Measurements from ENCODE around the gene DLD.

DLD gene

DNA sequence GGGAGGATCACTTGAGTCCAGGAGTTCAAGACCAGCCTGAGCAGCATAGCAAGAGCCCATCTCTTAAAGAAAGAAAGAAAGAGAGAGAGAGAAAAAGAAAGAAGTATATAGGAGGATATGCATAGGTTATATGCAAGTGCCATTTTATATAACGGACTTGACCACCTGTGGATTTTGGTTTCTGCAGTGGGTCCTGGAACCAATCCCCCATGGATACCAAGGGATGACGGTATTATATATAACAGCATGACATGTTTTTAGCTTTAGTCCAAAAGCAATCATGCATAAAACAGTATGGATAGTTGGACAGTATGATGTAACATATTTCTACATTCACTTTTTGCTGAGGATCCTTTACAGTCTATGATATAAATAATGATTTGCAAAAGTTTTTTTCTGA, 45.3 kb downstream of the DLD start:
- Histone ChIP-seq H3K4me3 (ENCODE audit: severe bottlenecking) (no peak overlapping the region), H3K27me3 (ENCODE audit: insufficient read depth, poor library complexity, severe bottlenecking) (no peaks in the 10 kb centered on the region), H3K36me3 (ENCODE audit: low read depth) (peaks cover 99% of the 10 kb centered on the region), H3K27ac (ENCODE audit: poor library complexity, severe bottlenecking) (no peak overlapping the region), H3K9me3 (ENCODE audit: severe bottlenecking) (peaks cover 3% of the 10 kb centered on the region), H3K4me1 (ENCODE audit: insufficient read depth, poor library complexity, severe bottlenecking) (peaks cover 14% of the 10 kb centered on the region)
- DNase-seq (ENCODE audit: low spot score) (no peak), ATAC-seq (ENCODE audit: low read depth) (no peak)
- TF ChIP-seq, protein P1, sequence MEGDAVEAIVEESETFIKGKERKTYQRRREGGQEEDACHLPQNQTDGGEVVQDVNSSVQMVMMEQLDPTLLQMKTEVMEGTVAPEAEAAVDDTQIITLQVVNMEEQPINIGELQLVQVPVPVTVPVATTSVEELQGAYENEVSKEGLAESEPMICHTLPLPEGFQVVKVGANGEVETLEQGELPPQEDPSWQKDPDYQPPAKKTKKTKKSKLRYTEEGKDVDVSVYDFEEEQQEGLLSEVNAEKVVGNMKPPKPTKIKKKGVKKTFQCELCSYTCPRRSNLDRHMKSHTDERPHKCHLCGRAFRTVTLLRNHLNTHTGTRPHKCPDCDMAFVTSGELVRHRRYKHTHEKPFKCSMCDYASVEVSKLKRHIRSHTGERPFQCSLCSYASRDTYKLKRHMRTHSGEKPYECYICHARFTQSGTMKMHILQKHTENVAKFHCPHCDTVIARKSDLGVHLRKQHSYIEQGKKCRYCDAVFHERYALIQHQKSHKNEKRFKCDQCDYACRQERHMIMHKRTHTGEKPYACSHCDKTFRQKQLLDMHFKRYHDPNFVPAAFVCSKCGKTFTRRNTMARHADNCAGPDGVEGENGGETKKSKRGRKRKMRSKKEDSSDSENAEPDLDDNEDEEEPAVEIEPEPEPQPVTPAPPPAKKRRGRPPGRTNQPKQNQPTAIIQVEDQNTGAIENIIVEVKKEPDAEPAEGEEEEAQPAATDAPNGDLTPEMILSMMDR (IDR thresholded peaks at IDR 0.05; ENCODE audit: poor library complexity, severe bottlenecking) = no peak

DNA sequence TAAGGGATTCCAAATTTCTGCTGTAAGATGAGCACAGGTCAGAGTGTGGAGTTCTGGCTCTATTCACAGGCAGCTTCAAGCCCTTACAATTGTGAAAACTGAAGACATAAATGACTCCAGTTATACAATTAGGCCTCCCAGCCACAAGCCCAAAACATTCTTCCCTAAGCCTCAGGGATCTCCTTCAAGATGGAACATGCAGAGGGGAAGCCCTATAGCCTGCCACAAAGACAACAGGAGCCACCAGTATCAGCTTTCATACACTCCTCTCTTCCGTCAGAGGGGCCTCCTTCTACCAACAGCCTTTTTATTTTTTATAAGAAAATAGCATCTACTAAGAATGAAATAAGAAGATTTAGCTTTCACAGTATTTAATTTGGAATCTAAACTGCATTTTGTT, 46.5 kb downstream of the DLD start:
- peak; percentile 54 for ATAC-seq (ENCODE audit: low read depth)
- no peaks in the 10 kb centered on the region for H3K27me3 ChIP-seq (ENCODE audit: insufficient read depth, poor library complexity, severe bottlenecking)
- peak overlapping the region; percentile 23 for H3K27ac ChIP-seq (ENCODE audit: poor library complexity, severe bottlenecking)
- peaks cover 3% of the 10 kb centered on the region for H3K9me3 ChIP-seq (ENCODE audit: severe bottlenecking)
- DNase-seq (ENCODE audit: low spot score) = no peak
- peaks cover 14% of the 10 kb centered on the region for H3K4me1 ChIP-seq (ENCODE audit: insufficient read depth, poor library complexity, severe bottlenecking)
- peaks cover 95% of the 10 kb centered on the region for H3K36me3 ChIP-seq (ENCODE audit: low read depth)
- TF ChIP-seq, protein P1 (IDR thresholded peaks at IDR 0.05; ENCODE audit: poor library complexity, severe bottlenecking) = no peak
- H3K4me3 ChIP-seq (ENCODE audit: severe bottlenecking) = no peak overlapping the region

GRCh38 chr7:107938456-107939250, 47.7 kb downstream of the DLD start:
- no peak overlapping the region for H3K4me3 ChIP-seq (ENCODE audit: severe bottlenecking)
- ATAC-seq (ENCODE audit: low read depth) (no peak), DNase-seq (ENCODE audit: low spot score) (no peak)
- H3K36me3 ChIP-seq (ENCODE audit: low read depth) = peaks cover 95% of the 10 kb centered on the region
- peaks cover 3% of the 10 kb centered on the region for H3K9me3 ChIP-seq (ENCODE audit: severe bottlenecking)
- peaks cover 14% of the 10 kb centered on the region for H3K4me1 ChIP-seq (ENCODE audit: insufficient read depth, poor library complexity, severe bottlenecking)
- H3K27ac ChIP-seq (ENCODE audit: poor library complexity, severe bottlenecking) = peak overlapping the region; percentile 23
- no peaks in the 10 kb centered on the region for H3K27me3 ChIP-seq (ENCODE audit: insufficient read depth, poor library complexity, severe bottlenecking)
- TF ChIP-seq, protein P1 (IDR thresholded peaks at IDR 0.05; ENCODE audit: poor library complexity, severe bottlenecking) = no peak

DNA sequence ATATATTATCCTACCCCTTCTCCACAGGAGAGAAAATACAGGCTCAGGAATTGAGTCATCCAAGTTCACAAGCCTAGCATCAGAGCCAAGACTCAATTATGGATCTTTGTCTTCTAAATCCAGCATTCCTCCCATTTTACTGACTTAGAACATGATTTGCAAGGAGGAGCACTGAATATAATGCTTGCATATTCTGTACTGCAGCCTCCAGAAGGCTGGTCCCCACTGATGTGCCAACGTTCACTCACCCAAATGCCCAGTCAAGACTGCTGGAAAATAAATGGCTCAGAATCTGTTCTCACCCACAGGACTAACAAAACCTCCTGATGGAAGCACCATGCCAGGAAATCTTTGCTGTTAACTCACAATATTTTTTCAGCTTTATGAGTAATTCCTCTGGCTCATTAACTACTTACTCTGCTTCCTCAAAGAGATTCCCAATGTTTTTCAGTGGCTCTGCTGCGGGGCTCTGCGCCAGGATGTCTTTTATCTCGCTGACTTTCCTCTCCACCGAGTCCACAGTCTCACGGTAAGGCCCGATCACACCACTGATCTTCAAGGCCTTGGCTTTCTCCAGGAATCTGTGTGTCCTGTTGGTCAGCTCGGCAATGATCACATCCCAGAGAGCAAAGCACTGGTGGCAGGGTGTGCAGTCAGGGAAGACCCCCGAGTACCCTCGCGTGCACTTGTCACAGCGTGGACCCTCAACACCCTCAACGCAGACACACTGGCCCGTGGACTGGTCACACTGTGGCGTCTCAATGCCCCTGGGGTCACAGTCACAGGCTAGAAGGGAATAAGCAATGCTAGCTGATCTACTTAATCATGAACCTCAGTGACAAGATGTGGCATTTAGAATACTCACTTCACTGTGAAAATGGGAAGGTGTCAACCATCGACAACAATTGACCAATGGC, 48.8 kb downstream of the DLD start:
- peak overlapping the region; percentile 23 for H3K27ac ChIP-seq (ENCODE audit: poor library complexity, severe bottlenecking)
- DNase-seq (ENCODE audit: low spot score) (no peak), ATAC-seq (ENCODE audit: low read depth) (peak; percentile 5; the same call in 1 of the 3 replicates)
- no peaks in the 10 kb centered on the region for H3K9me3 ChIP-seq (ENCODE audit: severe bottlenecking)
- H3K27me3 ChIP-seq (ENCODE audit: insufficient read depth, poor library complexity, severe bottlenecking) = no peaks in the 10 kb centered on the region
- H3K4me1 ChIP-seq (ENCODE audit: insufficient read depth, poor library complexity, severe bottlenecking) = peaks cover 14% of the 10 kb centered on the region
- H3K36me3 ChIP-seq (ENCODE audit: low read depth) = peaks cover 96% of the 10 kb centered on the region
- TF ChIP-seq, protein P1 (IDR thresholded peaks at IDR 0.05; ENCODE audit: poor library complexity, severe bottlenecking) = no peak
- no peak overlapping the region for H3K4me3 ChIP-seq (ENCODE audit: severe bottlenecking)
